IPS-18c (cell line): ENCODE results near the gene FOXB1.

ENCODE experiments used
- H3K4me3 ChIP-seq: 2 replicates; pipeline ENCODE4 v1.7.0; 2013; ENCODE audit warnings: low read depth, mild to moderate bottlenecking, low read length, moderate library complexity; ENCODE audit not compliant: insufficient read depth
- H3K9me3 ChIP-seq: one replicate; pipeline ENCODE4 v1.6.1; 2013; ENCODE audit warnings: mild to moderate bottlenecking, low read length, moderate library complexity; ENCODE audit not compliant: control insufficient read depth, insufficient read depth

The FOXB1 gene

DNA sequence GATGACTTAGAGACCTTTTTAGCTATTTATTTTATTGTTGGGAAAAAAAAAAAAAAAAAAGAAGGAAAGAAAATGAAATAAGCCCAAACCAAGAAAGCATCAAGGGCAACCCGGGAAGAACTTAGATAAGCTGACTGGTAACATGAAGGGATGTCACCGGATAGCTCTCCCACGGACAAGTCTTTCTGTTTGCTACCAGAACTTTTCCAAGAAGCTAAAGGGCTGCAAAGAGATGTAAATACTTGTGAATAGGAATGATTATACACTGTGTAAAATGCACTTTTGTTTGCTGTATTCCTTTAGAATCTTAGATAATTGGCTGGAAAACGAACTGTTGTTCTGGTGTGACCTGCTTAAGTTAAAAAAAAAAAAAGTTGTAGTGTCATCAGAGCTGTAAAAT, 2.8 kb downstream of the FOXB1 start:
- Histone ChIP-seq H3K9me3 (no peaks in the 10 kb centered on the region), H3K4me3 (peak overlapping the region; percentile 70; the same call in 1 of the 2 replicates)

DNA sequence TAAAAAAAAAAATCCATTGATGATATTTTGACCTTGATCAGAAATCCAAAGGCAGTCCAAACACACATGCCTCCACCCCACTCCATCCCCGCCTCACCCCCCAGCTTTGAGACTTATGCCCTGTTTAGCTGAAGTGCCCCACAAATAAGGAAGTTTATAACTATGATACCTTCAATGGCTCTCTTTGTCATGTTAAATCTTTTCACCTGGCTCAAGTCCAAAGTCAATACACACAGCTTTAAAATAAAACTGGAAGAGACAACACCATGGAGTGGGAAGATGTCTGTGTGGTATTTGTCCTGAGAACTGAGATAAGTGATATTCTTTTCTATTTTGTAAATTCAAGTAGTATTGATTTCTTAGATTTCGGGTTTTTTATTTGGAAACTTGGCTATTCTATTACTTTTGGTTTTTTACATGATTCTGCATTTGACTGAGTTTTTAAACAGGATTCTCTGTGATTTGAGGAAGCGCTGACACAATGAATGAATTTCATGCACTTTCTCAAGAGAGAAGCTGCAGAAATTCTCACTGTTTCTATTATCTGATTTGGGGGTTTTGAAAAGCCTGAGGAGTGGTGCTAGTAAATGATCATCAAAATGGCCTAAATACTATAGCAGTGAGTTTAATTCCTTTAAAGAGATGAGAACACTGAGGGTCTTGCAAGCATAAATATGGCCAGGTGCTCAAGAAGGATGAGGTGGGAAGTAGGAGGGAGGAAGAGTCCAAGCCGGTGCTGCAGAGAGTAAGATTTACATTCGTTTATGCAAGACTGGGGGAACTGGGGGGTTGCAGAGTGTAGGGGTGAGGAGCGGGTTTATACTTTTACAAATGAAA, 5.2 kb downstream of the FOXB1 start:
- Histone ChIP-seq H3K9me3 (no peaks in the 10 kb centered on the region), H3K4me3 (no peak overlapping the region; the same call in 1 of the 2 replicates)

DNA sequence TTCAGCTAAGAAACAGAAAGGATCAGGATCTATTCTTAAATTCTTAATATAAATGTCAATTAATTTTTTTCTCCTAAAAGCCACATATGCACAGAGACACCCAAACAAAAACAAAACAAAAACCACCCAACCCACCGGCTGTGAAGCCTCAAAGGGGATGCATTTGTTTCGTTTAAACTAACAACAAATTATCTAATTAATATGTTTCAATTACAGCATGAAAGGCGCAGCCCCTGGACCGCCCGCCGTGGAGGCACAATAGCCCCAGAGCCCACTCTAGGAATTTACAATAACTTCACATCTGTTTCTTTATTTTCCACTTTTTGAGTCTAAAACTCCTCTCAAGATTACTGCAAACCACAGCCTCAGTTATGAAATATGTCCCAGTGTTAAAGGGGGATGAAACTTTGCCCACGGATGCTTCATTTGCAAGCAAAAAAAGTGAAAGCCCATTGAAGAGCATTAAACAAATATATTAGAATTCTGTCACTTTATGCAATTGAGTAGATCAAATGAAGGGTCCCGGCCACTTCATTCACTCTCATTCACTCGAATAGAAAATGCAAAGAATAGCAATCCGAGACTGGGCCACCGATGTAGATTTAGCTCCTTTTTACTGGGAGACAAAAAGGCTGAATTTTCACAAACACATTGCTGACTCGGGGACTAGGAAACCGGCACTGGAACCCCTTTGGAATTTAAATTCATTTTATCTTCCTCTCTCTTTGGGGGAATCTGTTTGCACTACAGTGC, 6.0 kb downstream of the FOXB1 start:
- H3K9me3 ChIP-seq = no peaks in the 10 kb centered on the region
- peak overlapping the region; percentile 35; the same call in 1 of the 2 replicates for H3K4me3 ChIP-seq

DNA sequence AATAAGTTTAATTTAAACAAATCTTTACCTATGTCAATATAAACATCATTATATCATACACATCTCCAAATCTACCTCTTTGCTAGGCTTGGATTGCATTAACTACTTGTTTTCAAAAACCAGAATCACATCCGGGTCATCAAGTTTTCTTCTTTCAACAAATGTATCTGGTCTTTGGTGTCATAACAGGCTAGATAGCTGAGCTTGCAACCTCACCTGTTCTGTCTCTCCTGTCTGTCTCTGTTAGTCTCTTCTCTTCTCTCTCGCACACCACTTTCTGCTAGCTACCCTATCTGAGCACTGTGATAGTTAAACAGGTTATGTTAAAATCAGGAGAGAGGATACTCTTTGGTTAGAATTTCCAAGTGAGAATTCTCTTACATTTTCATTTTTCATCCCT, 6.7 kb downstream of the FOXB1 start:
- no peaks in the 10 kb centered on the region for H3K9me3 ChIP-seq
- no peak overlapping the region for H3K4me3 ChIP-seq

DNA sequence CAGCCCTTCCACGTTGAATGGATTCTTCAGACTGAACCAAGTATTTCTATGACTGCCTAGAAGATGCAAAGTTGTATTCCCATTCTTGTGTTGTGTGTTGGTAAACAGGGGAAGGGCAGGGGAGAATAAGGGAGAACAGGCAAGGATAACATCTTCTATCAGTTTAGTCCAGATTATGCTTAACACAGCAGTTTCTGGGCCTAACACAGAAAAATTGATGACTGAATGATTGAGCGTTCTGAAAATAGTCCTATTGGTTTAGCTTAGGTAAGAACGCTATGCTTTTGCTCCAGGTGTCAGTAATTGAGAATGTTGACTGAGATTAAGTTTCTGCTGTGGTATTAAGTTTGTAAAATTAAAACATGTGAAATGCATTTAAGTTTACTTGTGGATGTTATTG, 8.6 kb downstream of the FOXB1 start:
- H3K9me3 ChIP-seq = no peaks in the 10 kb centered on the region
- no peak overlapping the region for H3K4me3 ChIP-seq

DNA sequence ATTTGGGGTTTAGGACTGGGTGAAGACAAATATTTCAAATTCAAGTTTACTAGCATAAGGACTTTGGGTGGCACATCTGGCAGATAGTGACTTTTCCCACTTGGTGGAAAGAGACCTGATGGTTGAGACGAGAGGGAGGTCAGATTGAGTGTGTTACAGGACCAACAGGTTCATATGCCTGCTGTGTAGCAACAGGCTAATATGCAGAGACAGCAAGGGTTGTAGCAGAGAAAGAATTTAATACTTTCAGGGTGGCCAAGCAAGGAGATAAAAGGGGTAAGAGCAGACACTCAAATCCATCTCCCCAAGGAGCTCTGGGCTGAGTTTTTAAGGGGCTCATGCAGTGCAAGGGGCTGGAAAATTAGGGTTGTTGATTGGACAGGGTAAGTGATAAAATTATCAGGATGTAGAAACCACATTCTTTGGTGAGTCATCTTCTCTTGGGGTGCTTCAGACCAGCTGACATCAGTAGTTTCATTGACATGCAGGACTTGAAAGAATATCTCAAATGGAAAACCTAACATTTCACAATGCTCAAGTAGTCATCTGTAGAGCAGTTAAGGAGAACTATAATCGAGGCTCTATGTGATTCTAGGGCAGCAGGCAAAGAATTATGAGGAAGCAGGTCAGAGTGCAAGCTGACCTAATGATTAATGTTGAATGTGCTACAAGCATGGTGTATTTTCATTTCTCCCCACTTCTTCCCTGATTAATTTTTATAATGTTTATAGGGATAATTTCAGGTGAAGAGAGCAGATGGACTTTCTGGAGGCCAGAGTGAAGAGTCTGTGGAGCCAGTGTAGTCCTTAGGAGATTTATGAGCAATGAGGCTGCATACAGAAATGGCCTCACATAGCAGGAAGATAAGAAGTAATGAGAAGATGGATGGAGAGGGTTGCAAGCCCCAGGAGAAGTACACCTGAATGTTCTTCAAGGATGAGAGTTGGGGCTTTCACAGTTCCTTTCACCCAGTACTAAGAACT, 13.7 kb downstream of the FOXB1 start:
- Histone ChIP-seq H3K9me3 (no peaks in the 10 kb centered on the region), H3K4me3 (no peak overlapping the region)

DNA sequence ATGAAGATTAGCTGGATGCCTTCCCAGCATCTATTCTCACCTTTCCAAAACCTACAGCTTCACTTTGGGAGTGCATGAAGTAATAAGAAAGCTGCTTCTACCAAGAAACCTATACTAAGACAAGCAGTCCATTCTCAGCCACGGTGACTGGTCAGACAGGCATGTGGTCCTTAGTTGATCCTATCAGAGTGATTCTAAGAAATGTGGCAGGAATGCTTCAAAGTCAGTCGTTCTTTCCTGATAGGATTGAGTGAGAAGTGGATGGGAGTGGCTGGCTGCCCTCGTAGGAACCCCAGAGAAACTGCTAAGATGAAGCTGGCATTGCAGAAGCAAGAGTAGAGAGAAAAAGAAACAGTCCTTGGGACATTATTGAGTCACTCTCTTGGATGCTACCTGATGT, 16.6 kb downstream of the FOXB1 start:
- H3K4me3 ChIP-seq = no peak overlapping the region

DNA sequence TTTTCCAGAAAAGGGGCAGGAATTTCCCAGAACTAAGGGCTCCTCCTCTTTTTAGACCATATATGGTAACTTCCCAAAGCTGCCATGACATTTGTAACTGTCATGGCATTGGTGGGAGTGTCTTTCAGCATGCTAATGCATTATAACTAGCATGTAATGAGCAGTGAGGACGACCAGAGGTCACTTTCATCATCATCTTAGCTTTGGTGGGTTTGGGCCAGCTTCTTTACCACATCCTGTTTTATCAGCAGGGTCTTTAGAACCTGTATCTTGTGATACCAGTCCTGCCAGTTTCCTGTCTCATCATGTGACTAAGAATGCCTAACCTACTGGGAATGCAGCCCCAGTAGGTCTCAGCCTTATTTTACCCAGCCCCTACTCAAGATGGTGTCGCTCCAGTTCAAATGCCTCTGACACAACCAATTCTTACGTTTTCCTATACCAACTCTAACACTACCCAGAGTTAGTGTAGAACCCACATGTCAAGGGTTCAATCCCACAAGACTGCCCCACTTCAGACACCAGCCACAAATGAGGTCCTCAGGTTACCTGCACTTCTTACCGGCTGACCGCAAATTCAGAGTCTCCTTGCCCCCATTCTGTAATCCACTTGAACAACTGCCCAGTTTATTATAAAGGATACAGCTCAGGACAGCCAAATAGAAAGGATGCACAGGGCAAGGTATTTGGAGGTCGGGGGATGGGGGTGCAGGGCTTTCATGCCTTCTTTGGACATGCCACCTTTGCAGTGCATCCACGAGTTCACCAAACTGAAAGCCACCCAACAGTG, 17.7 kb downstream of the FOXB1 start:
- no peak overlapping the region for H3K4me3 ChIP-seq
- H3K9me3 ChIP-seq = no peaks in the 10 kb centered on the region

More for the DNA sequence above, 16.6 kb downstream of the FOXB1 start:
- no peaks in the 10 kb centered on the region for H3K9me3 ChIP-seq

DNA sequence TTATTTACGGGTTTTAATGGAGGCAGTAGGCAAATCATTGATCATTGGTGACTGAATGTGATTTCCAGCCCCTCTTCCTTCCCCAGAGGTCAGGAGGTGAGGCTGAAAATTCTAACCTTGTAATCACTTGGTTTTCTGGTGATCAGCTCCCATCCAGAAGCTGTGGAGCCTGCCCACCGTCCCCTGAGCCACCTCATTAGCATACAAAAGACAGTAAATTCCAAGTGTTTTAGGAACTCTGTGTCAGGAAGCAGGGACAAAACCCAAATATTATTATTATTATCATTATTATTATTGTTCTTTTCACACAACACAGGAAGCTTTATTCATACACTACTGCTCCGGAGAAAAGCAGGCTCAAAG, 18.2 kb downstream of the FOXB1 start:
- H3K9me3 ChIP-seq = no peaks in the 10 kb centered on the region
- H3K4me3 ChIP-seq = no peak overlapping the region

DNA sequence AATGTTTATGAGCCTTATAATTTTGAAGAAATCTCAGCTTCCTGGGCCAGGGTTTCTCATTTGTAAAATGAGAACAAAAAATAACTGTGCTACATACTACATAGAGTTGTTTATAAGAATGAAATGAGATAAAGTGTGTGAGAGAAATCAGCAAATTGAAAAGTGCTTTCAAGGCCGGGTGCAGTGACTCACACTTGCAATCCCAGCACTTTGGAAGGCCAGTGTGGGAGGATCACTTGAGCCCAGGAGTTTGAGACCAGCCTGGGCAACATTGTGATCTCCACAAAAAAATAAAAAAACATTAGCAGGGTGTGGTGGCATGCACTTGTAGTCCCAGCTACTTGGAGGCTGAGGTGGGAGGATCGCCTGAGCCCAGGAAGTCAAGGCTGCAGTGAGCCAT, 22.4 kb downstream of the FOXB1 start:
- H3K4me3 ChIP-seq = no peak overlapping the region
- H3K9me3 ChIP-seq = no peaks in the 10 kb centered on the region

DNA sequence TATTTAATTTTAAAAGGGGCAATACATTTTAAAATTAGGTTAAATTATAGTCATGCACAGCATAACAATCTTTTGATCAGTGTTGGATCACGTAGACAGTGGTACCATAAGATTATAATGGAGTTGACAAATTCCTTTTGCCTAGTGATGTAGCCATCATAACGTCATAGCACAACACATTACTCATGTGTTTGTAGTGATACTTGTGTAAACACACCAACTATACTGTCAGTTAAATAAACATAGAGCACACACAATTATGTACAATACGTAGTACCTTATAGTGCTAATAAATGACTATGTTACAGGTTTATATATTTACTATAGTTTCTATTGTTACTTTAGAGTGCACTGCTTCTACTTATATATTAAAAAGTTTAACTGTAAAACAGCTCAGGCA, 31.2 kb downstream of the FOXB1 start:
- no peak overlapping the region for H3K4me3 ChIP-seq
- H3K9me3 ChIP-seq = no peaks in the 10 kb centered on the region

DNA sequence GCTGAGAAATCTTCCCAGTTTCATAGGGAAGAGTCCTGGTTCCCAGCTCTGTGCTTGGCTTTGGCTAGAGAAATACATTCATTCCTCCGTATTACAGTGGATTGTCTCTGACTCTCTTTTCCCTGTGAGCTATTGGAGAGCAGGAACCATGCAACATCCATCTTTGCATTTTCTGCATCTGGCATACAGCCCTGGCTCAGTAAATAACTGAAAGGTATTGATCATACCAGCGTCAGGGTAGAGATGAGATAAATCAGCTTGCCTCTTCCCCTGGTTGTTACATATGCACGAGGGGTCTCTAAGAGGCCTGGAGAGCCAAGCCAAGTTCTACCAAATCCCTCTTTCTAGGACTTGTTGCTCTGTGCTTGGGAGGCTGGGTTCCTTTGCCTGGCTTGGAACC, 35.2 kb downstream of the FOXB1 start:
- Histone ChIP-seq H3K4me3 (no peak overlapping the region), H3K9me3 (no peaks in the 10 kb centered on the region)

DNA sequence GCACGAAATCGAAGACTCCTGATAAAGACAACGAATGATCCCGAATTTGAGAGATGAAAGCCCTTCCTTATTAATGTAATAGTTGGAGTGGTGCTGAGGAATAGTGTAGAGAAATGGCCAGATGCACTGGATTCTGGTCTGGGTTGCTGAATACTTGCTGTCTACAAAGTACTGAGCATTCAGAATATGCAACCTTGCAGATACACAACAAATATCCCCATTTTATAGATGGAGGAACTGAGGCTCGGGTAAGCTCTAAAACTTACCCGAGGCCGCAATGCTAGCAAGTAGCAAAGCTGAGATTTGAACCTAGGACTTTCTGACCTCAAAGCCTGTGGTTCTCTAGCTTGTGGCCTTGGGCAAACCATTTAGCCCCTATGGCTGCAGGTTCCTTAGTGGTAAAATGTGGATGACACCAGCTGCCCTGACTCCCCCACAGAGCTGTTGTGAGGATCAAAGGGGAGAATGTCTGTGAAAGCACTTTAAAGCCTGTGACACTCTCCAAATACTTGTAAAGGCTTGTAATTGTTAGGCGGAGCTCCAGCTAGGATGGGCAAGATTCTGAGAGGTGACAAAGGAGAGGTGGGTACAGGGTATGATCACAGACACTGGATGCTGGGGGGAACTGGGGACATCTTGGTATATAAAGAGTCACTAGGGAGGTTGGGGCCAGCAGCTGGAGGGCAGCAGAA, 39.8 kb downstream of the FOXB1 start:
- Histone ChIP-seq H3K4me3 (no peak overlapping the region), H3K9me3 (no peaks in the 10 kb centered on the region)

DNA sequence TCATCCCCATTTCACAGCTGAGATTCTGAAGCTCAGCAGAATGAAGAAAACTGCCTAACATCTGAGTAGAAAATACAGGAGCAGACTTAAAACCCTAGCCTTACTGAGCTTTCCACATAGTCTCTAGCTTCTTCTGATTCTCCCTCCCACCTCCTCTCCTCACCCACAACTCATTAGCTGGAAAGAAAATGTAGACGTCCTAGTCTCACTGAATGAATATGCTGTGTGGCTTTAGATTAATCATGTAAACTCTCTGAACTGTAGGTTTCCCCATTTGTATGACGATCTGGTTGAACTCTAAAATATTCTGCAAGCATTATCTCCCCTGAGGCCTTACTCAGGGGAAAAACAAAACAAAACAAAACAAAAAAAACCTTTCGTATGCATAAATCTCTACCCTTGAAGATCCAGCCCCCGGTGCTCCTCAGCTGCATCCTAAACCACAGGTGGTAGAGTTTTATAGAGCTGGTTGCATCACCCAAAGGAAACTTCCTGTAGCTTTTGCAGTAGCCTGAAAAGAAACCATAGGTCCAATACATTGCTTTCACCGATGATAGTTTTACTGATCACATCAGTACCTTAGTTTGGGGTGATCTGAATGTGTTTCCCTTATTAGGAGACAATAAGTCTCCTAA, 40.6 kb downstream of the FOXB1 start:
- no peak overlapping the region for H3K4me3 ChIP-seq
- H3K9me3 ChIP-seq = no peaks in the 10 kb centered on the region

DNA sequence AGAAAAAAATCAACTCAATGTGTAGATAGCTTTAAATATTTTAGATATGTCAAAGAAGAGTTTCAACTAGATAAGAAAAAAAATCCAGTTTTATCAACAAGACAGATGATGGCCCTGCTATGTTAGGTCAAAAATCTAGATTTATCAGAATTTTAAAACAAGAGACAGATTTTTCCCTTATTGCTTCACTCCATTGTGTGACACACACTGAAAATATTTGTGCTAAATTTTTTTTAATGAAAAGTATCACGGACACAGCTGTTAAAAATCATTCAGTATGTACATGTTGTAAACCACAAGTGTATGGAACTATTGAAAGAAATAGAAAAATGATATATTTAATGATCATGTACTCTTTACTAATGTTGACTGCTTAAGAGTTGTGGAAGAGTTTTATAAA, 43.6 kb downstream of the FOXB1 start:
- H3K4me3 ChIP-seq = no peak overlapping the region
- no peaks in the 10 kb centered on the region for H3K9me3 ChIP-seq

DNA sequence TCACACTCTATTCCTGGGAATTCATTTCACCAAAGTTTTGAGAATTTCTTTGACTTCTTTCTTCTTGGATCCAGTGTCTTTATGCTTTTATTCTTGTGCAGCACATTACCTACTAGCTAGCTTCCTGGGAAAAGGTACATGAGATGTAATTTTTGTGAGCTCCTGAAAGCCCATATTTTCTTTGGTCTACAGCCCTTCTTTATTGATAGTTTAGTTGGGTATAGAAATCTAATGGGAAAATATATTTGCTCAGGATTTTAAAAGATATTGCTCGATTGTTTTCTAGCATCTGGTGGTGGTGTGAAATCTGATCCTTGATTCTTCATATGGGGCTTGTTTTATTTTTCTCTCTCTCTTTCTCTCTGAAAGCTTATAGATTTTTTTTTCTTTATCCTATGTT, 45.8 kb downstream of the FOXB1 start:
- H3K4me3 ChIP-seq = no peak overlapping the region
- H3K9me3 ChIP-seq = no peaks in the 10 kb centered on the region
